Fibroblast of peridontal ligament (primary cell): ENCODE results near the gene NLRP6.

Experiments
- DNase-seq: peaks from one replicate; pipeline ENCODE4 v3.0.0-alpha.2; 2010; ENCODE audit errors: extremely low read depth

Gene NLRP6

DNA sequence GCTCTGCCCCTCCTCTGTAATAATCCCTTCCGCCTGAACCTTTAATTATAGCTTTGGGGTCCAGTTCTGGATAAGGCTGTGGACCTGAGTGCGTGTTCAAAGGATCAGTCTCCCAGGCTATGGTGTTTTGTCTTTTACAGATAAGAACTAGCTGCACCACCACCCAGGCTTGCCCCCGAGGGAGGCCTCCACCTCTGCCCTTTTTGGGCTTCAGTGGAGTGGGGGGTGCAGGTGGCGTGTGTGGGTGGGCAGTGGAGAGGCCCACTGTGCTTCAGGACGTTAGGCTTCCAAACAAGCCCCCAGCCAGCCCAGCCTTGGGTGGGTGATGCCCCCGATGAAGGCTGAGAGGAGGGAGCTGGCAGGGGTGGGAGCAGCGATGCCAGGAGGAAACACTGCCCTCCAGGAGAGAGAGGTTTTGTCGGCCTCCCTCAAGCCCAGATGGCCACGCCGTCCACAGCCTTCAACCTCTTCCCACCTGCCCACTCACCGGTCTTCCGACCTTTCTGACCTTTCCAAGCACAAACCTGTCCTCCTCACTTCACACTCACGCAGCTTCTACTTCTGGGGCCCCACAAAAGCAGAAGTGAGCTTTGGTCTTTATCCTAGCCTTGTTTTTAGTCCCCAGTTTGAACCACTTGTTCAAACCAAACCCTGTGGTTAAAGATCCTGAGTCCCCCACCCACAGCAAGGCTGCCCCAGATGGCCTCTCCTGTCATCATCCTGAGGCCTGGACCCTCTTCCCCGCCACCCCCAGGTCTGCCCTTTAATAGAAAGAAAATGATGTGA lies 21.1 kb upstream of the NLRP6 start:
- no peak for DNase-seq

DNA sequence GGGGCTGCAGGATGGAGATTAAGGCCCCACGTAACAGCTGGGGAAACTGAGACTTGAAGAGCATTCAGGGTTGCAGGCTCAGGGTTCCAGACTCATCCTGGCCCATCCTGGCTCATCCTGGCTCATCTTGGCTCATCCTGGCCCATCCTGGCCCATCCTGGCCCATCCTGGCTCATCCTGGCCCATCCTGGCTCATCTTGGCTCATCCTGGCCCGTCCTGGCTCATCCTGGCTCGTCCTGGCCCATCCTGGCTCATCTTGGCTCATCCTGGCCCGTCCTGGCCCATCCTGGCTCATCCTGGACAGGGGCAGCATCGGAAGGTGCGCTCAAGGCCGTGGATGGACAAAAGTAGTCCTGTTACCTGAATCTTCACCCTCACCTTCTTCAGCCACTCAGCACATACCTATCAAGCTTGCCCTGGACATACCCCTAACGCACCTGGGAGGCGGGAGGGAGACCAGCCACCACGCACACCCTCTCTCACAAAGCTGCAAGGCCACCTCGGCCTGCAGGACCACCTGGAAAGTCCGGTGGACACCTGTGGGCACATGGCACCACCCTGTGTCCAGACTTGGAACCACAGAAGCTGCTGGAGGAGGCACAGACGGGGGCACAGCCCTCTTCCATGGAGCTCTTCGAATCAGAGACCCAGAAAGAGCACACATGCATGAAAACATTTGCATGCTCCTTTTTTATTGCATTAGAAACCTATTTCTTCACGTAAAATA lies 20.3 kb upstream of the NLRP6 start:
- DNase-seq = no peak

DNA sequence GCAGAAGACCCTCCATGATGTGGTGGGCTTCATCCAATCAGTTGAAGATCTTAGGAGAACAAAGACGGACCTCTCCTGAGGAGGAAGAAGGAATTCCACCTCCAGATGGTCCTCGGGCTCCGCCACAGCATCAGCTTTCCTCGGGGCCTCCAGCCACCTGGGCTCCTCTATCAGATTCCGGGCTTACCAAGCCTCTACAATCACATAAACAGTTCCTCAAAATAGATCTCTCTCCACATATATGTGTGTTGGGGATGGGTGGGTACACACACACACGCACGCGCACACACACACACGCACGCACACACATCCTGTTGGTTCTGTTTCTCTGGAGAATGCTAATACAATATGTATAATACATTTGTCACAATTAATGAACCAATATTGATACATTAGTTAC lies 18.8 kb upstream of the NLRP6 start:
- DNase-seq = no peak

DNA sequence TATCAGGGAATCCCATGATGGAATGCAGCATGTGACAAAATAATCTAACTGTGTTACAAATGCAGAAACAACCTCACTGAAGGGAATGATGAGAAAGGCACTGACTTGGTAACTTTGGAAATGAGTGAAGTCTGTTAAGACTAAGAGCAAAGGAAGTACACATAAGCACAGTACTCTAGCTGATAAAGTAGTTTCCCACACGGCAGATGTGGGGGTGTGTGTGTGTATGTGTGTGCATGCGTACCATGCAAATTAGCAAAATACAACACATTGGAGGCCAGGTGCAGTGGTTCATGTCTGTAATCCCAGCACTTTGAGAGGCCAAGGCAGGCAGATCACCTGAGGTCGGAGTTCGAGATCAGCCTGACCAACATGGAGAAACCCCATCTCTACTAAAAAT lies 16.6 kb upstream of the NLRP6 start:
- DNase-seq = no peak

DNA sequence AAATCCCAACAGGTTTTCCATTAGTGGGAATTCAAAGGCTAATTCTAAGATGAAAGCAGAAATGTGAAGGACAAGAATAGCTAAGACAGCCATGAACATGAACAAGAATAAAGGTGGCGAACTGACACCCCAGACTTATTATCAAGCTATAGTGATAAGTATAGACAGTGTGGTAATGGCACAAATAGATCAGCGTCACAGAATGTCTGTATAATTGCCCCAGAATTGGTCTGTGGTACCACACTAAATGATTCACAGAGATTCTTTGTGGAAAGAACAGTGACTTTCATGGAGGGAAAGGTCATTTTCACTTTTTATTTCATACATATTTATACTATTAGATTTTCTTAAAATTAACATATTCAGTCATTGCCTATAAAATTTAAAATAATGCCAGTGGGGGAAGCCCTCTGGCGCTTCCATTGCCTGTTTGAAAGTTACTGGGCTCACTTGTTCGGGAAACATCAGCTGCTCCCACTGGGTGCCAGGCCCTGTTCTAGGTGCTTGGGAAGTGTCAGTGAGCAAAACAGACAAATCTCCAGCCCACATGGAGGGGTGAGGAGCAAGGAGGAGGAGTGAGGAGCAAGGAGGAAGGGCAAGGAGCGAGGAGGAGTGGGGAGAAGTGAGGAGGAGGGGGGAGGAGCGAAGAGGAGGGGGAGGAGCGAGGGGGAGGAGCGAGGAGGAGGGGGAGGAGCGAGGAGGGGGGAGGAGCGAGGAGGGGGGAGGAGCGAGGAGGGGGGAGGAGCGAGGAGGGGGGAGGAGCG lies 11.3 kb upstream of the NLRP6 start:
- no peak for DNase-seq

DNA sequence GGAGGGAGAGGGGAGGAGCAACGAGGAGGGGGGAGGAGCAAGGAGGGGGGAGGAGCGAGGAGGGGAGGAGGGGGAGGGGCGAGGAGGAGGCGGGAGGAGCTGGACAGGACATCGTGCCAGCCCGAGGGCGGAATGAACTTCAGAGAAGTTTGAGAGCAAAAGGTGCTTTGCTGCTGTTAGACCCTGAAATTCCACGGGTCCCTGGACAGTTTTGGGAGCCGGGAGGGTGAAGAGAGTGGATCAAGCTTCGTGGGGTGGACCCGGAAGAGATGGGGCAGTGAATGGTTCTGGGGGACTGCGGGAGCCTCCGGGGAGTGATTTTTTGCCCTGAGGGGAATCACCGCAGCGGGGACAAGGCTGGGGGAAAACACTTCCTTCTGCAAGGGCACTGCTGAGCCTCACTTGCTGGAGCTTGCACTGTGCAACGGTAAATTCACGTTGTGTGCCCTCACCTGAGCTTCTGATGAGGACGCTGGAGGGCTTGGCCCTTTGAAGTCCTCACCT lies 10.7 kb upstream of the NLRP6 start:
- DNase-seq = no peak

DNA sequence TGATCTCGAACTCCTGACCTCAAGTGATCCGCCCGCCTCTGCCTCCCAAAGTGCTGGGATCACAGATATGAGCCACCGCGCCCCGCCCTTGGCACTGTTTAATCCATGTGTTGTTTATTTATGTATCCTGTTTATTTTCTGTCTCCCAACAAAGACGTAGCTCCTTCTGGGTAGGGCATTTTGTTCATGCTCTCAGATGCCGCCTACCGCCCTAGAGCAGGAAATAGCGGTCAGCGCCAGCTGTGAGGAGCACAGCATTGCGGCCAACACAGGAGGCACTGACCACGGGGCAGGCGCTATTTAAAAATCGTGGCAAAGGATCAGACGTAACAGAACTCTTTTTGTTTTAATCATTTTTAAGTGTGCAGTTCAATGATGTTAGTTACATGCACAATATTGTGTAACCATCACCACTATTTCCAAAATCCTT lies 9.5 kb upstream of the NLRP6 start:
- peak; percentile 49 for DNase-seq

DNA sequence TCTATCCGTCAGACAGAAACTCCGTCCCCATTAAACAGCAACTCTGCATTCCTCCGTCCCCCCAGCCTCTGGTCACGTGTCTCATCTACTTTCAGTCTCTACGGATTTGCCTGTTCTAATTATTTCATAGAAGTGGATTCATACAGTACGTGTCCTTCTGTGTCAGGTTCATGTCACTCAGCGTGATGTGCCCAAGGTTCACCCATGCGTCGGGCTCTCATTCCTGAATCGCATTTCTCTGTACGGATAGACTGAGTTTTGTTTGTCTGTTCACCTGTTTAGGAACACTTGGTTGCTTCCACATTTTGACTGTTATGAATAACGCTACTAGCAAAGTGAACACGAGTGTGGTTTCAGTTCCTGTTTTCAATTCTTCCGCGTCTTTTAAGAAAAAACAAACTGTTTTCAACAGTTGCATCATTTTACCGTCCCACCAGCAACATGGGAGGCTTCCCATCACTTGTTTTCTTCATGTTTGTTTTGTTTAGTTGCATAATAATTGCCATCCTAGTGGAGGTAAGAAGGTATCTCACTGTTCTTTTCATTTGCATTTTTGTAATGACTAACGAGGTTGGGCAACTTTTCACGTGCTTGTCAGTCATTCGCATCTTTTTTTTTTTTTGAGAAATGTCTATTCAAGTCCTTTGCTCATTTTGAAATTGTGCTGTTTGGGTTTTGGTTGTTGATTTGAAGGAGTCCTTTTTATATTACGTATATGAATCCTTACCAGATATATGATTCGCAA lies 8.9 kb upstream of the NLRP6 start:
- peak; percentile 29 for DNase-seq

DNA sequence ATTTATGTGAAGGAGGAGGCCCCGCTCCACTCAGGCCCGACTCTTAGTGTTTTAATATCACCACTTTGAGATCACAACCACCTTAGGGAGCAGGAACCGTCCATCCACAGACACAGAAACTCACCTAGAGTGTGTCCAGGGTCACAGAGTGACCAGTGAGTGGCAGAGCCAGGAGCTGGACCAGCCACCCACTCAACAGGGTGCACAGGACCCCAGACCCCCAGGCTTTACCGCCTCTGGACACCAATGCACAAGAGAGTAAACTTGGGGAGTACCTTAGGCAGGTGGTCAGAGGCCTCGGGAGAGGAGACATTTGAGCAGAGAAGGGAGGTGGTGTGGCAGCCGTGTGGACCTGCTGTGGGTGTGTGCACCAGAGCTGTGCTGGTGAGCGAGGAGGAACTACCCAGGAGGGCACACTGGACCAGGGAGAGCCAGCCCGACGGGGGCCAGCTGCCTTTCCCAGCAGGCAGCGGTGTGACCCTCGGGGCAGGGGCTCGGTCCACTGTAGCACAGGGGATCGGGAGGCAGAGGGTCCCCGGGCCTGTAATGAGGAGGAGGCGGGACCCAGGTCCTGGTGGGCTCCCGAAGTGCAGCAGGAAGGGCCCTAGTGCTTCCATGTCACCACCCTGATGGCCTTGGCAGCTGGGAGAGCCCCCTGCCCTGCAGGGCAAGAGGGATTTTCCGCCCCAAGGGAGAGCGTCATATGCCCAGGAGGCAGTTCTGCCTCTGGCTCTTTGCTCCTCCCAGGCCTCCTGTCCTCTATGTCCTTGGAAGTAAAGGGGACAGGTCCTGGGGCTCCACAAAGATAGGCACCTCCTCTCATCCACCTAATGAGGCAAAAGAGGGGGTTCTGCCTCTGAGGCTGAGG lies 7.5 kb upstream of the NLRP6 start:
- DNase-seq = no peak

DNA sequence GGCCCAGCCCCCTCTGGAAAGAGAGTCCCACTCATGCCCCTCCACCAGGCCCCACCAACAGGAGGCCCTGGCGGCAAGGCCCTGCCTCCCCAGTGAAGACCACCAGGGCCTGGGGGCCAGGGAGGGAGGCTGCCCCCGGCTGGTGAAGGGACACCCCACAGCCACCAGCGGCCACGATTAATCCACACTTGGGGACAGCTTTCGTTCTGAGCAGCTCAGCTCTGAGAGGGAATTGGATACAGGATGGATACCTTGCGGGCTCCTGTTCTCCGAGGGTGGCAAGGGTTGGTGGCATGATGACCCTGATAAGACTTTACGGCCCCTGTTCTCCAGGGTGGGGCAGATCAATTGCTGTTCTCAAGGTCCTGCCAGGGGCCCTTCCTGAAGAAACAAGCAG lies 6.9 kb upstream of the NLRP6 start:
- DNase-seq = no peak

DNA sequence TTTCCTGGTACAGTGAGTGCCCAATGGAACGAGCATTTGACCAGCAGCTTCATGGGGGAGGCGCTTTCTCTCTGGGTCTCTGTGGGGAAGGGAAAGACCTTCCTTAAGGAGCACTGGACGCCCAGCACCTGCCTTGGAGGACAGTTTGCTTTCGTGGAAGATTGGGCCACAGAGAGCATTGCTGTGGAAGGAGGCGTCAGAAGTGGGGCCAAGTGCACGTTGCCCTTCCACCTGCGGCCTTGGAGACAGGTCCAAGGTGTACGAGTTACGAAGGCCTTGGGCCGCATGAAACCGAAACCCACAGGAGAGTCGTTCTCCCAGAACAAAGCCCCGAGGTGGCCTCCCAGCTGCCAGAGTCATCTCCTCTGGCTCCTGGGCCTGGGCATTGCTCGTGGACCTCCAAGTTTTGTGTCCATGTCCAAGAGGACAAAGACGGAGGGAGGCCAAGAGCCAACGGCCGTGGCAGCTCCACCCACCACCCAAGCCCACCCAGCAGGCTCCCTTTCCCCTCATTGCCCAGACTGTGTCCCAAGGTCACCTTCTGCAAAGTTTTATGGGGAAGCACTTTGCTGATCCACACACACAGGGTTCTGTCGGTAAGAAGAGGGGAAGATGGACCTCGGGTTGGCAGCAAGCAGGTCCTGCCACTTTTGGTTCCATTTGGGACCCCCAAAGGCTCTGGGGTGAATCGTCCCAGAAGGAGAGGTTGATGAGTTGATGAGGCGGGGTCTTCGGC lies 5.8 kb upstream of the NLRP6 start:
- DNase-seq = no peak

DNA sequence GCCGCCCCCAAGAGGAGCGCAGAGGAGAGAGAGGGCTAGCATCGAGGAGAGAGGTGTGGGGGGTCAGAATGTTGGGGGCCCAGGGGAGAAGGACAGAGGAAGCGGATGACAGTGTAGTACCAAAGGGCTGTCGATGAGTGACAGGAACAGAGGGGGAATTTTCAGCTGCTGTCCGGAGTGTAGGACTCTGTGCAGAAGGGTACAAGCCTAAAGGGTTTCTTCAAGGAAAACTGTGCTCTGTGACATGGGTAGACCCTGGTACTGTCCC lies 5.3 kb upstream of the NLRP6 start:
- no peak for DNase-seq

DNA sequence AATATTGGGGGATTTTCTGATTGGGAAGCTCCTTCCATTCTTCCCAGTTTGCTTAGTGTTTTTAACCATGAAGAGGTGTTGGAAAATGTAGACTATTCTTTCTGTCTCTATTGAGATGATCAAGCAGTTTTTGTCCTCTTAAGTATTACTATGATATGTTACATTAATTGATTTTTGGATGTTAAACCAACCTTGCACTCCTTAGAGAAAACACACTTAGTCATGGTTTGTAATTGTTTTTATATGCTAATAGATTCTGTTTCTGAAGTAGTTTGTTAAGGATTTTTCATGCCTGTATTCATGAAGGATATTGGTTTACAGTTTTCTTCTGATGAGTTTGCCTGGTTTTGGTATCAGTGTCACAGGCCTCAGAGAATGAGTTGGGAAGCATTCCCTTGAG lies 2.0 kb upstream of the NLRP6 start:
- DNase-seq = no peak

DNA sequence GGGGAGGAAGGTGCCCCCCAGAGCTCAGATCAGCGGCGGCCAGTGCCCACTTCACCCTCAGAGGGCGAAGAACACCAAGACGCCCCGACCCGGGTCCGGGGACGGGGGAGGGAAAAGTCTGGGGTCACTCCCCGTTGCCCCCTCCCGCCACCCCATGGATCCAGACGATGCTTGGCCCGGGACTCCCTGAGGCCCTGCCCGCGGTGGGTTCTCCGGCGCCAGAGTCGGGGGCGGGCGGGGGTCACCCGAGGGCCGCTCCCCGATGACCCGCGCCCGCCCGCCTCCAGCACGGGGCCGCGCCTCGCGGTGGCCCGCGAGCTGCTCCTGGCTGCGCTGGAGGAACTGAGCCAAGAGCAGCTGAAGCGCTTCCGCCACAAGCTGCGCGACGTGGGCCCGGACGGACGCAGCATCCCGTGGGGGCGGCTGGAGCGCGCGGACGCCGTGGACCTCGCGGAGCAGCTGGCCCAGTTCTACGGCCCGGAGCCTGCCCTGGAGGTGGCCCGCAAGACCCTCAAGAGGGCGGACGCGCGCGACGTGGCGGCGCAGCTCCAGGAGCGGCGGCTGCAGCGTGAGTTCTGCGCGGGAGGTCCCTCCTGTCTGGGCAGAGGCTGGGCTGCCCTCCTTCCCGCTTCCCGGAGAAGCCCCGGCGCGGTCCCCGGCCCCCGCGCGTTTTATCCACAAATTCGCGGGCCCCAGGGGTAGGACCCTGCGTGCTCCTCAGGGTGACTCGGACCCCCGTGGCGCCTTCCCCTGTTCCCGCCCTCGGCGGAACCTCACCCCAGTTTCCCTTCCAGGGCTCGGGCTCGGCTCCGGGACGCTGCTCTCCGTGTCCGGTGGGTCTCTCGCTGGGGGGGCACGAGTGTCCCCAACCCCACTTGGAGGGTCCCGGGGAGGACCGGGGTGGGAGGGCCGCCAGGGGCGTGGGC lies 1.1 kb downstream of the NLRP6 start:
- DNase-seq = no peak

DNA sequence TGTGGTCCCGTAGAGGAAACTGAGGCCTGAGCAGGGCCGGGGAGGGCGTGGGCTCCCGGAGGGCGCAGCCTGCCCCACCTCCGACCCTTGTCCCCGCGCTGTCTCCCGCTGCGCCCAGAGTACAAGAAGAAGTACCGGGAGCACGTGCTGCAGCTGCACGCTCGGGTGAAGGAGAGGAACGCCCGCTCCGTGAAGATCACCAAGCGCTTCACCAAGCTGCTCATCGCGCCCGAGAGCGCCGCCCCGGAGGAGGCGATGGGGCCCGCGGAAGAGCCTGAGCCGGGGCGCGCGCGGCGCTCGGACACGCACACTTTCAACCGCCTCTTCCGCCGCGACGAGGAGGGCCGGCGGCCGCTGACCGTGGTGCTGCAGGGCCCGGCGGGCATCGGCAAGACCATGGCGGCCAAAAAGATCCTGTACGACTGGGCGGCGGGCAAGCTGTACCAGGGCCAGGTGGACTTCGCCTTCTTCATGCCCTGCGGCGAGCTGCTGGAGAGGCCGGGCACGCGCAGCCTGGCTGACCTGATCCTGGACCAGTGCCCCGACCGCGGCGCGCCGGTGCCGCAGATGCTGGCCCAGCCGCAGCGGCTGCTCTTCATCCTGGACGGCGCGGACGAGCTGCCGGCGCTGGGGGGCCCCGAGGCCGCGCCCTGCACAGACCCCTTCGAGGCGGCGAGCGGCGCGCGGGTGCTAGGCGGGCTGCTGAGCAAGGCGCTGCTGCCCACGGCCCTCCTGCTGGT lies 1.9 kb downstream of the NLRP6 start:
- DNase-seq = no peak

DNA sequence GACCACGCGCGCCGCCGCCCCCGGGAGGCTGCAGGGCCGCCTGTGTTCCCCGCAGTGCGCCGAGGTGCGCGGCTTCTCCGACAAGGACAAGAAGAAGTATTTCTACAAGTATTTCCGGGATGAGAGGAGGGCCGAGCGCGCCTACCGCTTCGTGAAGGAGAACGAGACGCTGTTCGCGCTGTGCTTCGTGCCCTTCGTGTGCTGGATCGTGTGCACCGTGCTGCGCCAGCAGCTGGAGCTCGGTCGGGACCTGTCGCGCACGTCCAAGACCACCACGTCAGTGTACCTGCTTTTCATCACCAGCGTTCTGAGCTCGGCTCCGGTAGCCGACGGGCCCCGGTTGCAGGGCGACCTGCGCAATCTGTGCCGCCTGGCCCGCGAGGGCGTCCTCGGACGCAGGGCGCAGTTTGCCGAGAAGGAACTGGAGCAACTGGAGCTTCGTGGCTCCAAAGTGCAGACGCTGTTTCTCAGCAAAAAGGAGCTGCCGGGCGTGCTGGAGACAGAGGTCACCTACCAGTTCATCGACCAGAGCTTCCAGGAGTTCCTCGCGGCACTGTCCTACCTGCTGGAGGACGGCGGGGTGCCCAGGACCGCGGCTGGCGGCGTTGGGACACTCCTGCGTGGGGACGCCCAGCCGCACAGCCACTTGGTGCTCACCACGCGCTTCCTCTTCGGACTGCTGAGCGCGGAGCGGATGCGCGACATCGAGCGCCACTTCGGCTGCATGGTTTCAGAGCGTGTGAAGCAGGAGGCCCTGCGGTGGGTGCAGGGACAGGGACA lies 2.7 kb downstream of the NLRP6 start:
- DNase-seq = no peak

DNA sequence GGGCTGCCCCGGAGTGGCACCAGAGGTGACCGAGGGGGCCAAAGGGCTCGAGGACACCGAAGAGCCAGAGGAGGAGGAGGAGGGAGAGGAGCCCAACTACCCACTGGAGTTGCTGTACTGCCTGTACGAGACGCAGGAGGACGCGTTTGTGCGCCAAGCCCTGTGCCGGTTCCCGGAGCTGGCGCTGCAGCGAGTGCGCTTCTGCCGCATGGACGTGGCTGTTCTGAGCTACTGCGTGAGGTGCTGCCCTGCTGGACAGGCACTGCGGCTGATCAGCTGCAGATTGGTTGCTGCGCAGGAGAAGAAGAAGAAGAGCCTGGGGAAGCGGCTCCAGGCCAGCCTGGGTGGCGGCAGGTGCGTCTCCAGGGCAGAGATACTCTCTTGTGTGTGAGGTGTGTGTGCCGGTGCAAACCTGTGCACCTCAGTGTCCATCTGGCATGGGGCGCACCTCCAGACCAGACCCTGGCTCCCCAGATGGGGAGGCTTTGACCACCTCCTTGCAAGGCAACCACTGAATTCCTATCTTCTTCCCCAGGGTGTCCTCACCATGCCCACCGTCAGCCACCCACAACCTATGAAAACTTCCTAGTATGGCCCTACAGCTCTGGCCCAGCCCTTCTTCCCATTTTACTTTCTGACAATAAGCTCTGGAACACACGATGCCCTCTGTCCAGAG lies 3.4 kb downstream of the NLRP6 start:
- DNase-seq = no peak
